HepG2 (cell line): Measurements from ENCODE around the gene IL17F. TPM values are rescaled to one million over a fixed set of nuclear protein-coding genes. Genes with fewer than 3 reads are reported as not detected.

Source experiments
- AKAP8 ChIP-seq: sonication (generic); formaldehyde crosslinking; IDR thresholded peaks from 2 replicates; pipeline ENCODE4 v1.5.1; 2020; ENCODE audit warnings: mild to moderate bottlenecking, missing genetic modification reagents
- CCAR2 ChIP-seq: fragments of 200-400 bp; formaldehyde crosslinking; optimal IDR thresholded peaks from 2 replicates; pipeline ENCODE3; 2018; ENCODE audit warnings: low read depth, mild to moderate bottlenecking, low read length, moderate library complexity
- CREB1 ChIP-seq, 2 experiments: fragments of 450-650 bp in 1 of 2; IDR thresholded peaks; 2 replicates each; pipeline ENCODE4 v1.6.1; 2016 to 2017; ENCODE audit warnings: control low read depth in 1 of 2, mild to moderate bottlenecking in 1 of 2, missing compliant biosample characterization in 1 of 2, missing genetic modification characterization in 1 of 2
- DDIT3 ChIP-seq: sonication (generic); formaldehyde crosslinking; IDR thresholded peaks from 2 replicates; pipeline ENCODE4 v1.4.0; 2020; ENCODE audit warnings: mild to moderate bottlenecking, missing genetic modification reagents
- PAXIP1 ChIP-seq: sonication (generic); formaldehyde crosslinking; conservative IDR thresholded peaks from 2 replicates; pipeline ENCODE4 v1.4.0; 2020; ENCODE audit warnings: mild to moderate bottlenecking, missing genetic modification reagents, moderate library complexity
- PLRG1 ChIP-seq: fragments of 450-650 bp; conservative IDR thresholded peaks from 2 replicates; pipeline ENCODE4 v1.6.1; 2016
- RBAK ChIP-seq: sonication (generic); formaldehyde crosslinking; IDR thresholded peaks from 2 replicates; pipeline ENCODE4 v1.5.1; 2020; ENCODE audit warnings: mild to moderate bottlenecking, missing genetic modification reagents
- RXRA ChIP-seq: sonication (generic); formaldehyde crosslinking; IDR thresholded peaks from 2 replicates; pipeline ENCODE4 v1.5.1; 2020; ENCODE audit warnings: missing genetic modification reagents
- SNRNP70 ChIP-seq: fragments of 200-400 bp; formaldehyde crosslinking; IDR thresholded peaks from 2 replicates; pipeline ENCODE4 v1.6.1; 2017; ENCODE audit warnings: mild to moderate bottlenecking, low read depth, low read length, moderate library complexity
- STAT6 ChIP-seq: sonication (generic); formaldehyde crosslinking; IDR thresholded peaks from 2 replicates; pipeline ENCODE4 v1.4.0; 2020; ENCODE audit warnings: missing genetic modification reagents, mild to moderate bottlenecking, borderline replicate concordance
- TAF15 ChIP-seq: fragments of 200-400 bp; formaldehyde crosslinking; IDR thresholded peaks from one replicate; pipeline ENCODE4 v1.6.1; 2018; ENCODE audit warnings: mild to moderate bottlenecking, low read depth, low read length; ENCODE audit not compliant: poor library complexity, severe bottlenecking
- TCF7L2 ChIP-seq: IDR thresholded peaks from 2 replicates; pipeline ENCODE4 v1.6.1; 2011; ENCODE audit warnings: mild to moderate bottlenecking, low read depth, low read length, moderate library complexity
- ZBED4 ChIP-seq: sonication (generic); formaldehyde crosslinking; IDR thresholded peaks from 2 replicates; pipeline ENCODE4 v1.4.0; 2020; ENCODE audit warnings: missing genetic modification reagents, borderline replicate concordance
- ZFP36 ChIP-seq: fragments of 150-350 bp; IDR thresholded peaks from 2 replicates; pipeline ENCODE4 v1.6.1; 2018; ENCODE audit warnings: borderline replicate concordance, low read length, low read depth; ENCODE audit not compliant: partially characterized antibody
- ZNF12 ChIP-seq: sonication (generic); formaldehyde crosslinking; IDR thresholded peaks from 2 replicates; pipeline ENCODE4 v1.5.0; 2020; ENCODE audit warnings: missing genetic modification reagents
- ZNF230 ChIP-seq: sonication (generic); formaldehyde crosslinking; IDR thresholded peaks from 2 replicates; pipeline ENCODE4 v1.4.0; 2020; ENCODE audit warnings: mild to moderate bottlenecking, missing genetic modification reagents
- ZNF501 ChIP-seq: sonication (generic); formaldehyde crosslinking; IDR thresholded peaks from 2 replicates; pipeline ENCODE4 v1.5.1; 2020; ENCODE audit warnings: mild to moderate bottlenecking, moderate library complexity, missing genetic modification reagents
- ZNF691 ChIP-seq: sonication (generic); formaldehyde crosslinking; IDR thresholded peaks from 2 replicates; pipeline ENCODE4 v1.4.0; 2020; ENCODE audit warnings: missing genetic modification reagents, low read depth, mild to moderate bottlenecking, borderline replicate concordance
- ZNF772 ChIP-seq: sonication (generic); formaldehyde crosslinking; IDR thresholded peaks from 2 replicates; pipeline ENCODE4 v1.5.0; 2020; ENCODE audit warnings: mild to moderate bottlenecking, missing genetic modification reagents
- polyA plus RNA-seq, 8 experiments: library from polyadenylated mRNA; depleted of rRNA in 3 of 8; stranded (reverse) in 7 of 8; unstranded in 1 of 8; fragments of >200 nt; fragmentation: Illumina TruSeq in 4 of 8; extraction: Trizol in 4 of 8; gene quantifications; 2 replicates each; pipeline versions ENCODE4 v1.2.1 to v1.2.3, GENCODE V29; 2011 to 2016; ENCODE audit warnings: low read depth in 4 of 8, missing spikeins in 1 of 8, mixed read lengths in 1 of 8; ENCODE audit not compliant: insufficient read depth in 1 of 8
- total RNA-seq, 5 experiments: library from RNA; depleted of rRNA; stranded (reverse); fragments of >200 nt; fragmentation: Illumina TruSeq; extraction: Trizol; gene quantifications; 2 replicates each; pipeline ENCODE4 v1.2.3, GENCODE V29; 2016; ENCODE audit warnings: low read depth in 1 of 5

IL17F gene
- total and polyA plus RNA-seq, 2 of the 13 experiments (the other 11 are each of a cell fraction or from before 2014, with no cell fraction given), result not detected

- TF ChIP-seq ZBED4 (CRISPR knock-in tag) (peak; percentile 68; the same call in 1 of the 2 replicates), TCF7L2 (no peak), ZNF691 (CRISPR knock-in tag) (no peak), ZFP36 (no peak), CREB1 (IDR thresholded peaks at IDR 0.05) (no peak), CREB1 (CRISPR knock-in tag; IDR thresholded peaks at IDR 0.05) (no peak), SNRNP70 (no peak), ZNF772 (no peak), RBAK (CRISPR knock-in tag) (no peak), PLRG1 (no peak), STAT6 (CRISPR knock-in tag) (no peak), ZNF501 (CRISPR knock-in tag) (no peak), AKAP8 (no peak), CCAR2 (no peak), TAF15 (no peak), RXRA (CRISPR knock-in tag) (peak; percentile 17; the same call in 1 of the 2 replicates), PAXIP1 (peak; percentile 72), ZNF12 (CRISPR knock-in tag) (no peak), ZNF230 (CRISPR knock-in tag) (no peak), DDIT3 (CRISPR knock-in tag) (no peak)
Measured at GRCh38 chr6:52245425-52245824, 1.1 kb upstream of the IL17F start (continued).
